ENCODE data around the gene S100A2.

GRCh38 chr1:153606194-153606593 lies 40.5 kb upstream of the S100A2 start:
- TF ChIP-seq, protein P1, sequence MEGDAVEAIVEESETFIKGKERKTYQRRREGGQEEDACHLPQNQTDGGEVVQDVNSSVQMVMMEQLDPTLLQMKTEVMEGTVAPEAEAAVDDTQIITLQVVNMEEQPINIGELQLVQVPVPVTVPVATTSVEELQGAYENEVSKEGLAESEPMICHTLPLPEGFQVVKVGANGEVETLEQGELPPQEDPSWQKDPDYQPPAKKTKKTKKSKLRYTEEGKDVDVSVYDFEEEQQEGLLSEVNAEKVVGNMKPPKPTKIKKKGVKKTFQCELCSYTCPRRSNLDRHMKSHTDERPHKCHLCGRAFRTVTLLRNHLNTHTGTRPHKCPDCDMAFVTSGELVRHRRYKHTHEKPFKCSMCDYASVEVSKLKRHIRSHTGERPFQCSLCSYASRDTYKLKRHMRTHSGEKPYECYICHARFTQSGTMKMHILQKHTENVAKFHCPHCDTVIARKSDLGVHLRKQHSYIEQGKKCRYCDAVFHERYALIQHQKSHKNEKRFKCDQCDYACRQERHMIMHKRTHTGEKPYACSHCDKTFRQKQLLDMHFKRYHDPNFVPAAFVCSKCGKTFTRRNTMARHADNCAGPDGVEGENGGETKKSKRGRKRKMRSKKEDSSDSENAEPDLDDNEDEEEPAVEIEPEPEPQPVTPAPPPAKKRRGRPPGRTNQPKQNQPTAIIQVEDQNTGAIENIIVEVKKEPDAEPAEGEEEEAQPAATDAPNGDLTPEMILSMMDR (IDR thresholded peaks at IDR 0.05), result no peak
- no peak for TF ChIP-seq POLR2A (IDR thresholded peaks at IDR 0.05)

All from esophagus squamous epithelium (tissue), 4 donors.